Neuronal stem cell (in vitro differentiated cells): Measurements from ENCODE around the gene EPS8L2.
A peak's percentile ranks its signal among the peaks of the same experiment; 100 is the strongest.

Experiments used
- DNase-seq: peaks from one replicate; pipeline ENCODE4 v3.0.0-alpha.2; 2013; ENCODE audit warnings: low spot score
- H2AFZ ChIP-seq: one replicate; pipeline ENCODE4 v1.6.1; 2013; ENCODE audit warnings: mild to moderate bottlenecking, low read length, inconsistent platforms
- H2AK5ac ChIP-seq: 2 replicates; pipeline ENCODE4 v1.6.1; 2013; ENCODE audit warnings: low read depth, mild to moderate bottlenecking, inconsistent platforms, low read length, moderate library complexity, mixed read lengths
- H2BK120ac ChIP-seq: 2 replicates; pipeline ENCODE4 v1.6.1; 2013; ENCODE audit warnings: low read depth, mild to moderate bottlenecking, inconsistent platforms, low read length, moderate library complexity, mixed read lengths
- H2BK12ac ChIP-seq: one replicate; pipeline ENCODE4 v1.6.1; 2013; ENCODE audit warnings: low read length, inconsistent platforms
- H2BK15ac ChIP-seq: 2 replicates; pipeline ENCODE4 v1.6.1; 2013; ENCODE audit warnings: mild to moderate bottlenecking, low read length, inconsistent platforms, mixed read lengths
- H2BK5ac ChIP-seq: one replicate; pipeline ENCODE4 v1.6.1; 2013; ENCODE audit warnings: inconsistent platforms, mild to moderate bottlenecking, low read length, moderate library complexity
- H3K14ac ChIP-seq: one replicate; pipeline ENCODE4 v1.6.1; 2013; ENCODE audit warnings: low read length, inconsistent platforms
- H3K18ac ChIP-seq: 2 replicates; pipeline ENCODE4 v1.6.1; 2013; ENCODE audit warnings: low read length, inconsistent platforms
- H3K23ac ChIP-seq: 2 replicates; pipeline ENCODE4 v1.6.1; 2013; ENCODE audit warnings: low read depth, mild to moderate bottlenecking, mixed read lengths, low read length, inconsistent platforms; ENCODE audit not compliant: poor library complexity
- H3K27ac ChIP-seq: replicated peaks from 3 replicates; pipeline ENCODE4 v1.5.1; 2013; ENCODE audit warnings: low read length, inconsistent platforms
- H3K27me3 ChIP-seq, 3 experiments: 2 replicates each; pipeline ENCODE4 v1.6.1; 2013; ENCODE audit warnings: low read length in 3 of 3, mild to moderate bottlenecking in 2 of 3, inconsistent platforms in 1 of 3, low read depth in 1 of 3, mixed read lengths in 1 of 3, moderate library complexity in 1 of 3; ENCODE audit not compliant: control insufficient read depth in 3 of 3, insufficient read depth in 3 of 3
- H3K36me3 ChIP-seq, 2 donors: replicated peaks in 1 of 2; 2 replicates each; pipeline ENCODE4 v1.6.1; 2013; ENCODE audit warnings: low read length in 2 of 2; ENCODE audit not compliant: control insufficient read depth in 2 of 2, insufficient read depth in 2 of 2
- H3K4ac ChIP-seq: 2 replicates; pipeline ENCODE4 v1.6.1; 2013; ENCODE audit warnings: inconsistent platforms, mild to moderate bottlenecking, low read length, moderate library complexity
- H3K4me1 ChIP-seq, 2 donors: 1 replicate in 1 of 2; 2 replicates in 1 of 2; pipeline ENCODE4 v1.6.1; 2013; ENCODE audit warnings: low read length in 2 of 2, low read depth in 1 of 2; ENCODE audit not compliant: control insufficient read depth in 2 of 2, insufficient read depth in 1 of 2
- H3K4me2 ChIP-seq: one replicate; pipeline ENCODE4 v1.6.1; 2013; ENCODE audit warnings: mild to moderate bottlenecking, low read length, inconsistent platforms; ENCODE audit not compliant: insufficient read depth, poor library complexity, severe bottlenecking
- H3K4me3 ChIP-seq, 2 donors: 2 replicates each; pipeline ENCODE4 v1.5.1; 2013; ENCODE audit warnings: low read length in 2 of 2, mild to moderate bottlenecking in 2 of 2, inconsistent platforms in 1 of 2, moderate library complexity in 1 of 2
- H3K79me1 ChIP-seq: one replicate; pipeline ENCODE4 v1.6.1; 2013; ENCODE audit warnings: low read depth, mild to moderate bottlenecking, inconsistent platforms, low read length, moderate library complexity
- H3K9ac ChIP-seq: one replicate; pipeline ENCODE4 v1.6.1; 2013; ENCODE audit warnings: mild to moderate bottlenecking, low read depth, low read length, inconsistent platforms; ENCODE audit not compliant: poor library complexity
- H3K9me3 ChIP-seq, 2 donors: replicated peaks in 1 of 2; 2 replicates each; pipeline versions ENCODE3 to v1.6.1; 2013; ENCODE audit warnings: low read length in 2 of 2, mild to moderate bottlenecking in 2 of 2, inconsistent platforms in 1 of 2, low read depth in 1 of 2, mixed read lengths in 1 of 2, moderate library complexity in 1 of 2; ENCODE audit not compliant: control insufficient read depth in 2 of 2, insufficient read depth in 1 of 2
- H4K8ac ChIP-seq: one replicate; pipeline ENCODE4 v1.6.1; 2013; ENCODE audit warnings: low read depth, mild to moderate bottlenecking, inconsistent platforms, low read length, moderate library complexity
- H4K91ac ChIP-seq: one replicate; pipeline ENCODE4 v1.6.1; 2013; ENCODE audit warnings: low read length, low read depth, mild to moderate bottlenecking, inconsistent platforms; ENCODE audit not compliant: poor library complexity
- WGBS, 2 donors: extraction: QIAGEN DNeasy Blood & Tissue Kit; methylation state at CpG; one replicate each; pipeline ENCODE4 v1.1.7; 2013; ENCODE audit warnings: missing lambda C conversion rate in 2 of 2, mixed read lengths in 1 of 2; ENCODE audit not compliant: insufficient read length in 2 of 2, insufficient replicate concordance in 1 of 2; ENCODE audit errors: extremely low coverage in 2 of 2; 5-methylcytosine and 5-hydroxymethylcytosine counted together

EPS8L2 gene

GRCh38 chr11:698493-699115 is 7.4 kb upstream of the EPS8L2 start:
- no peak overlapping the region for H2BK5ac ChIP-seq
- no peak overlapping the region for H3K9ac ChIP-seq
- no peak overlapping the region for H4K91ac ChIP-seq
- H3K36me3 ChIP-seq = peaks cover 0 to 21% of the 10 kb centered on the region in 2 donors
- H3K79me1 ChIP-seq = peaks cover 10% of the 10 kb centered on the region
- H2BK12ac ChIP-seq = no peak overlapping the region
- H2AFZ ChIP-seq = no peak overlapping the region
- peaks cover 7 to 21% of the 10 kb centered on the region in 2 donors for H3K4me1 ChIP-seq
- no peak overlapping the region for H3K4me2 ChIP-seq
- H3K4ac ChIP-seq = no peak overlapping the region
- no peak overlapping the region for H4K8ac ChIP-seq
- WGBS, 2 donors = no CpG with 5 or more reads among the region's 17 CpGs
- H3K9me3 ChIP-seq = no peaks in the 10 kb centered on the region
- DNase-seq = no peak
- H2BK15ac ChIP-seq = no peak overlapping the region
- H3K18ac ChIP-seq = no peak overlapping the region
- no peak overlapping the region for H3K4me3 ChIP-seq
- H2AK5ac ChIP-seq = no peak overlapping the region
- H3K14ac ChIP-seq = no peak overlapping the region
- H3K23ac ChIP-seq = no peak overlapping the region
- no peak overlapping the region for H2BK120ac ChIP-seq
- H3K27ac ChIP-seq = no peak overlapping the region
- H3K27me3 ChIP-seq = no peaks in the 10 kb centered on the region

GRCh38 chr11:699116-699508 is 6.9 kb upstream of the EPS8L2 start:
- H3K9ac ChIP-seq = no peak overlapping the region
- H2AFZ ChIP-seq = no peak overlapping the region
- no peak overlapping the region for H3K4ac ChIP-seq
- no peak overlapping the region for H4K8ac ChIP-seq
- H2BK120ac ChIP-seq = no peak overlapping the region
- H3K18ac ChIP-seq = no peak overlapping the region
- no peak overlapping the region for H2BK12ac ChIP-seq
- no peak overlapping the region for H4K91ac ChIP-seq
- WGBS, 2 donors = no CpG with 5 or more reads among the region's 7 CpGs
- H2BK5ac ChIP-seq = no peak overlapping the region
- H2AK5ac ChIP-seq = no peak overlapping the region
- no peak overlapping the region for H2BK15ac ChIP-seq
- no peak overlapping the region for H3K23ac ChIP-seq
- no peaks in the 10 kb centered on the region for H3K9me3 ChIP-seq
- H3K36me3 ChIP-seq = peaks cover 0 to 22% of the 10 kb centered on the region in 2 donors
- H3K4me2 ChIP-seq = no peak overlapping the region
- H3K14ac ChIP-seq = no peak overlapping the region
- H3K4me3 ChIP-seq = no peak overlapping the region
- H3K4me1 ChIP-seq = peaks cover 2 to 16% of the 10 kb centered on the region in 2 donors
- no peak for DNase-seq
- H3K79me1 ChIP-seq = peaks cover 6% of the 10 kb centered on the region
- H3K27me3 ChIP-seq = no peaks in the 10 kb centered on the region
- H3K27ac ChIP-seq = no peak overlapping the region

GRCh38 chr11:699753-700152 is 6.3 kb upstream of the EPS8L2 start:
- peaks cover 0 to 14% of the 10 kb centered on the region in 2 donors for H3K4me1 ChIP-seq
- no peak overlapping the region for H2AK5ac ChIP-seq
- no peak overlapping the region for H3K4ac ChIP-seq
- H3K36me3 ChIP-seq = peaks cover 1 to 27% of the 10 kb centered on the region in 2 donors
- H2BK12ac ChIP-seq = no peak overlapping the region
- H4K91ac ChIP-seq = no peak overlapping the region
- H3K9ac ChIP-seq = no peak overlapping the region
- peak overlapping the region; percentile 37 for H3K23ac ChIP-seq
- no peak overlapping the region for H3K14ac ChIP-seq
- H3K9me3 ChIP-seq = no peaks in the 10 kb centered on the region
- H2BK5ac ChIP-seq = no peak overlapping the region
- H4K8ac ChIP-seq = no peak overlapping the region
- H3K4me2 ChIP-seq = no peak overlapping the region
- DNase-seq = no peak
- H3K79me1 ChIP-seq = peaks cover 4% of the 10 kb centered on the region
- H3K4me3 ChIP-seq = no peak overlapping the region
- H3K27me3 ChIP-seq = no peaks in the 10 kb centered on the region
- no peak overlapping the region for H2BK15ac ChIP-seq
- WGBS, 2 donors = no CpG with 5 or more reads among the region's 1 CpG
- H3K18ac ChIP-seq = no peak overlapping the region
- H3K27ac ChIP-seq = no peak overlapping the region
- H2BK120ac ChIP-seq = no peak overlapping the region
- H2AFZ ChIP-seq = no peak overlapping the region

- peak overlapping the region; percentile 43 for H3K23ac ChIP-seq
- WGBS, 2 donors = no CpG with 5 or more reads among the region's 22 CpGs
- peaks cover 0 to 15% (median 0%) of the 10 kb centered on the region in 3 experiments for H3K27me3 ChIP-seq
- no peak for DNase-seq
- H3K4ac ChIP-seq = no peak overlapping the region
- H2BK12ac ChIP-seq = peak overlapping the region; percentile 9
- H3K4me2 ChIP-seq = no peak overlapping the region
- peak overlapping the region; percentile 34 for H2BK120ac ChIP-seq
- H3K9ac ChIP-seq = peak overlapping the region; percentile 9
- H2BK5ac ChIP-seq = no peak overlapping the region
- no peak overlapping the region for H2BK15ac ChIP-seq
- H4K91ac ChIP-seq = no peak overlapping the region
- no peak overlapping the region for H3K18ac ChIP-seq
- no peaks in the 10 kb centered on the region for H3K79me1 ChIP-seq
- peaks cover 2 to 28% of the 10 kb centered on the region in 2 donors for H3K36me3 ChIP-seq
- no peak overlapping the region for H2AFZ ChIP-seq
- H3K27ac ChIP-seq = no peak overlapping the region
- H3K9me3 ChIP-seq = no peaks in the 10 kb centered on the region
- H3K4me3 ChIP-seq = peak overlapping the region in 1 of 2 donors; percentile 19
- no peak overlapping the region for H4K8ac ChIP-seq
- H2AK5ac ChIP-seq = no peak overlapping the region
- H3K4me1 ChIP-seq = peaks cover 4 to 17% of the 10 kb centered on the region in 2 donors
- H3K14ac ChIP-seq = no peak overlapping the region
Observed at GRCh38 chr11:701741-702461, 4.1 kb upstream of the EPS8L2 start.
